ENCODE measurements around the gene CD164L2. TPM values are rescaled to one million over a fixed set of nuclear protein-coding genes. Genes with fewer than 3 reads are reported as not detected.

CD164L2 gene
- total RNA-seq, 2 donors from 2014 or later, result not detected

- intact Hi-C loops (cut with DNase I), result no loop called here
- ATAC-seq (peak; percentile 68 to 70), DNase-seq (no peak)
Measured at GRCh38 chr1:27341525-27342252, 41.4 kb downstream of the CD164L2 start, which contains the start of gene SYTL1. SYTL1 (plus strand) TSS chr1:27342022; CDS start chr1:27345335, 3,313 bp downstream.

- intact Hi-C loops (cut with DNase I), result no loop called here
- DNase-seq (no peak), ATAC-seq (no peak)
Measured at GRCh38 chr1:27339213-27339612, 43.9 kb downstream of the CD164L2 start.

GRCh38 chr1:27338751-27339150, 44.4 kb downstream of the CD164L2 start:
- ATAC-seq, result no peak
- intact Hi-C loops (cut with DNase I), result no loop called here
- DNase-seq, result no peak

- ATAC-seq (no peak), DNase-seq (no peak)
- intact Hi-C loops (cut with DNase I), result no loop called here
Measured at GRCh38 chr1:27336756-27337155, 46.4 kb downstream of the CD164L2 start.

- ATAC-seq (no peak), DNase-seq (no peak)
- intact Hi-C loops (cut with DNase I), result no loop called here
Measured at GRCh38 chr1:27335506-27336422, 47.4 kb downstream of the CD164L2 start.

GRCh38 chr1:27333717-27334279, 49.3 kb downstream of the CD164L2 start:
- DNase-seq (no peak), ATAC-seq (no peak)
- intact Hi-C loops (cut with DNase I), result no loop called here

GRCh38 chr1:27332536-27333281, 50.4 kb downstream of the CD164L2 start:
- intact Hi-C loops (cut with DNase I), result no loop called here
- peak; percentile 61 for DNase-seq
- ATAC-seq, result peak; percentile 62 to 74

GRCh38 chr1:27331922-27332321, 51.2 kb downstream of the CD164L2 start:
- DNase-seq (no peak), ATAC-seq (peak in 1 of 2 donors; percentile 29)
- intact Hi-C loops (cut with DNase I), result no loop called here

- intact Hi-C loops (cut with DNase I), result no loop called here
- no peak for ATAC-seq
- DNase-seq, result no peak
Measured at GRCh38 chr1:27331426-27331825, 51.7 kb downstream of the CD164L2 start.

- intact Hi-C loops (cut with DNase I), result no loop called here
- no peak for DNase-seq
- no peak for ATAC-seq
Measured at GRCh38 chr1:27330786-27331185, 52.3 kb downstream of the CD164L2 start.

Other genes starting within 250 kb of the CD164L2 start
- 10 to 100 TPM; 17.4 to 37.3 TPM for gene SLC9A1, start 228.2 kb downstream of the CD164L2 start, total RNA-seq
- 10 to 100 TPM; 50.6 to 54.2 TPM for gene WDTC1, start 148.7 kb downstream of the CD164L2 start, total RNA-seq
- gene TMEM222, start 61.2 kb downstream of the CD164L2 start, total RNA-seq, result 10 to 100 TPM; 20.7 to 29.2 TPM
- gene SYTL1, start 41.3 kb downstream of the CD164L2 start, total RNA-seq, result 1 to 10 TPM in 1 of 2 donors, under 1 TPM in 1; 0.81 to 2.4 TPM
- 10 to 100 TPM; 51.5 to 64.2 TPM for gene MAP3K6, start 16.4 kb downstream of the CD164L2 start, total RNA-seq
- gene FCN3, start 8.5 kb downstream of the CD164L2 start, total RNA-seq, result 10 to 100 TPM; 14.2 to 24.5 TPM
- gene GPR3, start 9.3 kb upstream of the CD164L2 start, total RNA-seq, result 10 to 100 TPM in 1 of 2 donors, 1 to 10 TPM in 1; 1.7 to 12.4 TPM
- 10 to 100 TPM; 71.8 to 77.4 TPM for gene WASF2, start 106.8 kb upstream of the CD164L2 start, total RNA-seq
- gene AHDC1, start 220.8 kb upstream of the CD164L2 start, total RNA-seq, result 10 to 100 TPM; 37.6 to 39.1 TPM

All from left cardiac atrium (tissue), 4 donors.